ENCODE data around the gene CTNND2.

Gene CTNND2

DNA sequence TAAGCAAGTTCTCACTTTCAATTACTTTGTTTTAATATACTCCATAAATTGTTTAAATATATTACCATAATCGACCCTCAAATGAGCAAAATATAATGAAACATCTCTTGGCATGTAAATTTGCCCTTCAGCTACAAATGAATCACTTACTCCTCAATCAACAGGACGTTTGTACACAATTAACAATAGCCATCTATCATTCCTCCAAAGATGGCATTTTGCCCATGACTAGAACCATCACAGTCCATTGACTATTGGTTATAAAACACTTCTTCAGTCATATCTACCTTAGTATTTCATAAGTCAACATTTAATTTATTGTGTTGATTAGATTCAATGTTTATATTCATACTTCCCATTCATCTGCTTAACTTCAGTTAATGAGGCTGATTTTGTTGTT lies 127.2 kb downstream of the CTNND2 start:
- no peak for DNase-seq

DNA sequence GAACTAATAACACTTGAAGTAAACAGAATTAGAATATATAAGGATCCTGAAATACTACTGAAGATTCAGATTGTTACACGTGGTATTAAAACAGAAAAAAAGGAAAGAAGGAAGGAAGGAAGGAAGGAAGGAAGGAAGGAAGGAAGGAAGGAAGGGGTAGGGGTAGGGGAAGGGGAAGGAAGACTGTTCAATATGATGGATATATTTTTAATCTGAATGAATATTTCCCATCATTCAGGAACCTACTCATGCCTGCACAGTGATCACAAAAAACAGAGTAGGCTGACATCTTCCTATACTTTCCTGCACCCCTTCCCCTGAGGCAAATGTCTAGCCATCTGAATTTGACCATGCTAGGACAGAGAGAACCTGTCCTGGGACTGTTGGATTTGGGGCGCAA lies 133.9 kb downstream of the CTNND2 start:
- DNase-seq: no peak

DNA sequence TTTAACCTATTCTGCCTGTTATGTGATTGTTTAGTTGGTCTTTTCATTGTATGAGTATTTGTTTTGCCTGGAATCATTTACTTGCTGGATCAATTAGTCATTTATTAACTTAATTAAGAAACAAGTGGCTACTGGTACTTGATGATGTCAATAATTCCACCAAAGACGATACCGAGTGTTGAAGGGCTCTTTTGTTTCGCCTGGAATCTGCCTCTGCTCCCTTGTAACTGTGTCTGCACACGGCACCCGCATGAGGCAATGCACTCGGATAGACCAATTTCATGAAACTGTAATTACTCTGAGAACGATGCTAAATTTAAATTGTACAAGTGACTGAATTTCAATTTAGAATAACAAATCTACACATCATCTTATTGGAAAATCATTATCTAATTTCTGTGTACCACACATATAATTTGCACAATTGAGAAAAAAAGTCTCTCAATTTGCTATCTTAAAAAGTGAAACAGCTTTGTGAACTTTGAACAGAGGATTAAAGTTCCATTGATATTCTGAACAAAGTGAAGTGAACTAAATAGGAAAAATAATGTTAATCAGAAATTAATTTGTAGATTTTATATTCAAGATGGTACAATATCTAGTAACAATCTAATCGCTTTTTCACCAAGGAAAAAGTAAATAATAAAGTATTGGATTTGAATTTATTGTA lies 143.2 kb downstream of the CTNND2 start:
- DNase-seq: no peak

DNA sequence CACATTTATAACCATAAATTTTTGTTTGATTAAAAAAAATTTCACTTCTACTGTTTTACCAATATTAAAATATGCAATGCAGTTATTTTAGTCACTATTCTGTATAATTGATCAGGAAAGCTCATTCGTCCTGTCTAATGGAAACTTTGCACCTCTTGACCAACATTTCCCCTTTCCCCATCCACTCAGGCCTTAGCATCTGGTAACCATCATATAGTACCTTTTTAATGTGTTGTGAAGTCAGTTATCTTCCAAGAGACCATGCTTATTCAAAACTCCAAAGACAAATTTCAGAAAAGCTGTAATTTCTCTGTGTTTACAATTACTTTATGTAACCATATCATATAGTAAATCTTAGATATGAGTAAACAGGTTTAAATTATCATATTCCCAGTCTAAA lies 145.9 kb downstream of the CTNND2 start:
- DNase-seq: no peak

DNA sequence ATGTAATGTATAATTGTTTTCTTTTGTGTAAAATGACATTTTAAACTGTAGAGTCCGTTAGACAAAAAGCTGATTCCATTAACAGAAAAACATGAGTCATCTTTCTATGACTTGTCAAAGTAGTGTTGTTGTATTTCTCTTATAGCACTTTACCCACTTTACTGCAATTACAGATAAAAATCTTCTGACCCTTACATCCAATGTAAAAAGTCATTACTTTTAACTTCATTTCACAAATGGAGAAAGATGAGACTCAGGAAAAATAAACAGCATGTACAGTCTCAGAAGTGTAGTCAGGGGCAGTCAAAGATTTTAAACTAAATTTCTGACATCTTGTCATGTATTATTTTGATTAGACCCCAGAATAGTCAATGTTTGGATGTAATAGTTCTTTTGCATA lies 146.6 kb downstream of the CTNND2 start:
- no peak for DNase-seq

DNA sequence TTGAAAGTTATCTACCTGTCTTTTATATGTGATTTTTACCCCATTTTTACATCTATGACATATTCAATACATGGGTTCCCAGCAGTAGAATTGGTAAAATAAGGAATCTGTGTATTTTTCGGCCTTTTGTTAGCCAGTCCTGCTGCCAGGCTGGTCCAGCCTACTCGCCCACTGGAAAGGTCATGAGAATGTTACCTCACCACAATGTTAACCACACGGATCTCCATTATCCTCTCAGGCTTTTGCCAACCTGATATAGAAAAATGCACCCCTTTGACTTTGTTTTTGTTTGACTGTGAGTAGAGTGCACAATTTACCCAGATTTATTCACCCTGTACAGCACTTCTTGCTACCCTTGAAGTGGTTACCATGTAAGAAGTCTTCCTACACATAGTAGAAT lies 167.2 kb downstream of the CTNND2 start:
- DNase-seq: no peak

DNA sequence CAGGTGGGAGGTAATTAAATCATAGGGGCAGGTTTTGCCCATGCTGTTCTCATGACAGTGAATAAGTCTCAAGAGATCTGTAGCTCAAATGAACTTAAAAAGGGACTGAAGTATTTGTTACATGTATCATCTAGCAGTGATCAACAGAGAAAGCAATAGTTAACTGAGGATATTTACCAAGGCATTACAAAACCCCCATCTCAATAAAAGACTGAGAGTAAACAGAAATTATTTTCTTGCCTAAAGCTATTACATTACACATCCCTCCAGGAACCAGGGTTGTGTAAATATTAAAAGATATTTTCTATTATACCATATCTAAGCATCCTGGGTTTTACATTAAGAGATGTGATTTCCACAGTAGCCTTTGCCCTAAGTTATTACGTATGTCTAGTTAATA lies 169.9 kb downstream of the CTNND2 start:
- no peak for DNase-seq

DNA sequence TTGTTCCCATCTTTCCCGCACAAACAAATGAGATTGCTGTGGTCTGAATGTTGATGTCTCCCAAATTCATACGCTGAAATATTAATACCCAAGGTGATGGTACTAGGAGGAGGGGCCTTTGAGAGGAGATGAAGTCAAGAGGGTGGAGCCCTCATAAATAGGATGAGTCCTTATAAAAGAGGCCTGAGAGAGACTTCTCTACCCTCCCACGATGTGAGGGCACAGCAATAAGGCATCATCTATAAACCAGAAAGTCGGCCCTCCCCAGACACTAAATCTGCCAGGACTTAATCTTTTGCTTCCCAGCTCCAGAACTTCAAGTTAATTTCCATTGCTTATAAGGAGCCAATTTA lies 170.4 kb downstream of the CTNND2 start:
- DNase-seq: no peak

DNA sequence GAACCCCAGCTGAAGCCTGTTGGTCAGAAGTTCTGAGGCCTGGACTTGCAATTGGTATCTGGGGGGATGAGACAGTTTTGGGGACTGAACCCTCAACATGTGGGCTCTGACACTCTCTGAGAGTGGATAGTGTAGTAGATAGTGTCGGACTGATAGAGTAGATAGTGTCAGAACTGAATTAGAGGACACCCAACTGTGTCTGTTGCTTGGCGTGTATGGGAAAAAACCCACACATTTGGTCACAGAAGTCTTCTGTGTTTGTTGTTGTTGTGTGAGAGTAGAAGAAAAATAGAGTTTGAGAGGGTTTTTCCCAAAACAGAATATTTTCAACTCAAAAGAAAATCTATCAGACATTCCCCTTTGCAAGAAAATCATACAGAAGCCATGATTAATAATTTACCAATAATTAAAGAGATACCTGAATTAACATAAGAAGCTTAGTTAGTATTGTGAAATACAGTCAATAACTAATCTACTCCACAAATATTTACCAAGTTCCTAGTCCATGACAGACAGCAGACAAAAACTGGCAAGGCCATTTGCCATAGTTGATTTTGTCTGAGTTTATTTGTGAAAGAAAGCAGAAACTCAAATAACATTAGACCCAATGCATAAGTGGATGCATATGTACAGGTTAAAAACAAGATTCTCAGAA lies 170.9 kb downstream of the CTNND2 start:
- DNase-seq: no peak

DNA sequence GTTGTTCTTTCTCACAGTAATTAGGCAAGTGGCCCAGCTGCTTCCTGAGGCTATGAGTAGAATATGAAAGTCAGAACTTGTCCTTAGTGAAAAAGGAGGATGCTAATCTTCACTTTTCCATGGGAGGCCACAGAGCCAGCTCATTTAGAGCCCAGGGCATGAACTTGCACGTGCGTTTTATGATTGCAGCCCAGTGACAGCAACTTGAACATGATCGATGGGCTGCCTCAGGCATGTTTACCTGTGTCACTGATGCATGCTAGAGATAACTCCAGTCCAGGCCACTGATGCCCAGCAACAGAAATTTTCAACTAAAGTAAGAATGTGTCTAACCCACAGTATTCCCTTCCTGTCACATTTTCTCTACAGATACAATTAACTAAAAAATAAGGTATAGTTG lies 179.3 kb downstream of the CTNND2 start:
- DNase-seq: no peak

DNA sequence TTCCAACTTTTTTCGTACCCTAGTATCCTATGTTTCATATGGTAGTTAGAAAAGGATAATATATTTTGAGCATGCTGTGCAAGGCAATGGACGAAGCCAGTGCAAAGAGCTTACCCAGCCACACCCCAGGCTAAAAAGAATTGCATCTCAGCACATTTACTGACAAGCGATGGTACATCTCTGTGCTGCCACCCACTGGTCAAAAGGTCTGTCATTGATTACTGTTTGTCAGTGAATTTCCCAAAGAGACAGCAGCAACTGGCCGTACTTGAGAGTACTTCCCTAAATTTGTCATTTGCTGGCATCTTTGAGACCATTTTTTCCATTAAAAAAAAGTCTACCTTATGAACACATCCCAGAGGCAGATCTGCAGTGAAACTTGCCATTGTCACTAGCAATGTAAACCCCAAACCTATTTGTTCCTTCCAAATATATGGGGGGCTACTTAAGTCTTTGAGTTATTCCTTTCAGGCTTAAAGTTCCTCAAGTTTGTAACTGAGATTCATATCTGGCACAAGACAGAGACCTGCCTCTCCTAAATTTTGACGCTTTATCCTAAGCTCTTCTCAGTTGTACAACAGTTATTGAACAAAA lies 184.3 kb downstream of the CTNND2 start:
- no peak for DNase-seq

DNA sequence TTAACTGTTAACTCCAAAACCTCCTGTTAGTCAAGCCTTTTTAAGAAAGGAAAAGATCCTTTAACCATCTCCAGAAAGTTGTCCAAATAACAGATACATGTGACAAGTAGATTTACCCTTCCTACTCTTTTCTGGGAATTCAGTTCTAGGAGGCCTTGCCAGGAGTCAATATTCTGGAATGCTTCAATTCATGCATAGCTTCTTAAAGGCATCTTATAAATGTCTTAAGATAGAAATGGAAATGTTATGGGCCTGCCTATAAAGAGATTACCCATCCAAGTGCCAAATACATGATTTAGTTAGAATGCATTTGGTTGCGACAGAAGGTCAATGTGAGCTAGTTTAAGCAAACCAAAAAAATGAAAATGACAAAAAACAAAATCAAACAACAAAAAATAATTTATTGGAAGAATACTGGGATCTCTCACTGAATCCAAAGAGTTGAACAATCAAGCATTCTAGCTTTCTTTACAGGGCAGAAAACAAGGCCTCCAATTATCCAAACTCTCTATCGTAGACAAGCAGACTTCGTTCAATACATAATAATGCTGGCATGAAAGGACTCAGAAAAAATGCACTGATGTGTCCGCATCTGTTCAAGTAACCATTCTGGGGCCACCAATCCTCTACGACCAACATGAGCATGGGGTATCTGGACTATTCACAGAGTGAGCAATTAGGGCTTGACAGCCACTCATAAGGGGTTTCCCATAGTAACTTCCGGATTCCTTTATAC lies 188.6 kb downstream of the CTNND2 start:
- no peak for DNase-seq

DNA sequence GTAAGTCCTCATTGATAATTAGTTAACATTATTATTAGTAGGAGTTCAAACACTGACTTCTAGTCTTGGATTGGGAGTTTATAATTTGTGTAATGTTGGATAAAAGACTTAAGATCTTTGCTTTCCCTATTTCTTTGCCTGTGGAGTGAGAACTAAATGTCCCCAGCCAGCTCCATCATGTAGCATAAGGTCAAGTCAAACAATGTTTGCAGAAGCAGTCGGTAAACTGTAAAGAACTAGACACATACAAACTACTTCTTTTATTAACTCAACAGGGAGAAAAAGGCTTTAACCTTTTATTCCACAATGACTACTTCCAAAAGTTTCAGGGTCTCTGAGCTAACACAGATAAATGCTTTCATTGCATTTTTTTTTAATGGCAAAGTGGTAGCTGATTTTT lies 192.3 kb downstream of the CTNND2 start:
- DNase-seq: no peak

DNA sequence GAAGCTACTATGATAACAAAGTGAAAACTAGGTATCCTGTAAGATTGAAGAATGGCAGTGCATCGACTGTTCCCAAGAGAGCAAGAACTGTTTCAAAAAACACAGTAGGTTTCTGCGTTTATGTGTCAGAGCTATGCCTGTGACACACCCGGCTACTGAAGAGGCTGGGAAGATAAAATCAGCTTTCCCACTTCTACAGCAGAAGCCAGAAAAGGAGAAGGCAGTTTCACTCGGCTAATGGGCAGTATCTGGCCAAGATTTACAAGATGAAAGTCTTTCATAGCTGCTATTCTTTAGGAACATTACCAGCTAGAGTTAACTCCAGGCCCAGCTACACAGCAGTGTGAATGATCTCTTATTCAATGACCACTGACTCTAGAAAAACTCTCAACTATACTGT lies 195.2 kb downstream of the CTNND2 start:
- no peak for DNase-seq

DNA sequence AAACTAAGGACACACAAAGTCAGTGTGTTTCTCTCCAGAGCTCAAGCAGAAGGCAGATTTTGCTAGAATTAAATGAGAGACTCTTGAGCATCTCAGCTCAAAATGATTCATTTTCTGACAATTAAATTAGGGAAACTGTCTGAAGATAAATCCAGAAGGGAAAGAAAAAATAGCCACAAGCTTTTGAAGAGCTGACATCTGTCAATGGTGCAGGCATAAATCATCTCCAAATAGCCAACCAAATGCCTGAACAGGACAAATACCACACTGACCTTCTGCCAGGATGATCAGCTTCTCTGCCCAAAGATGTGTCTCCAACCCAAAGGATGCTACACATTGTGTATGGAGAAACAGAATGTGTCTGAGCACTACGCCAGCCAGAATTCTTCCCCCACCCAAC lies 199.3 kb downstream of the CTNND2 start:
- DNase-seq: no peak

DNA sequence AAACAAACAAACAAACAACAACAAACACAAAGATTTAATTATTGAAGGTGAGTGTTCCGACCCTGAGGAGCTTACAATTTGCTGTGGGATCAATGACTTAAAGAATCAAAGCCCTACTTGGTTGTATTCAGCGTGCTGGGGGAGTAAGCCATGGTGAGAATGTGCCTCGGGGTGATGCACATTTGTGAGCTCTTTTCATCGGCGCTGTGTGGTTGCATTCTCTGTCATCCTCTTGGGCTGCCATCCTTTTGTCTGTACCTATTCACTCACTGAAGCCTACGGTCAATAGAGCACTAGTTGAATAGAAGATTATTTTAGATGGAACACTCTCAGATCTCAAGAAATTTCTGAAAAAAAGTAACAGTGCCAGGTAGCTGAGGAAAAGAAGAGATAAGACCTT lies 203.9 kb downstream of the CTNND2 start:
- DNase-seq: no peak

DNA sequence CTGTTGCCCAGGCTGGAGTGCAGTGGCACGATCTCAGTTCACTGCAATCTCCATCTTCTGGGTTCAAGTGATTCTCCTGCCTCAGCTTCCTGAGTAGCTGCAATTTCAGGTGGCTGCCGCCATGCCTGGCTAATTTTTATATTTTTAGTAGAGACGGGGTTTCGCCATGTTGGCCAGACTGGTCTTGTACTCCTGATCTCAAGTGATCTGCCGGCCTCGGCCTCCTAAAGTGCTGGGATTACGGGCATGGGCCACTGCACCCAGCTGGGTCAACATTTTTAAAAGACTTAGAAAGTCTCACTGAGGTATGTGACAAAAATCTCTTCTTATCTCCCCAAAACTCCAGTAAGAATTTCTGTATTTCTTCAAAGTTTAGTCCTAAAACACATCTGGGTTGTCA lies 211.6 kb downstream of the CTNND2 start:
- DNase-seq: no peak

DNA sequence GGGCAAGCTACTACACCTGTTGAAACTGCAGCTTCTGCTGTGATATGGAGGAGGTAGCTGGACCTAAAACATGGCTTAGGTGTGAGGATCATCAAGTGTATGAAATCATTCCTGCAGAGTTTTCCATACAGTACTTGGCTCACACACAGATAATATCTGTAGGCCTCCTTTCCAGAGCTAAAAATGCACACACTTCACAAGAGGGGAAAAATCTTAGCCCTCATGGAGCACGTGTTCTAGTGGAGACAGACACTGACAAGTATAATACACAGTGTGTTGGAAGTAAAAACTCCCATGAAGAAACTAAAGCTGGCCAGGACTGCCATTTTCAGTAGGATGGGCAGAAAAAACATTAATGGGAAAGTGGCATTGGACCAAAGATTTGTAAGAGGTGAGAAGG lies 216.7 kb downstream of the CTNND2 start:
- DNase-seq: no peak

DNA sequence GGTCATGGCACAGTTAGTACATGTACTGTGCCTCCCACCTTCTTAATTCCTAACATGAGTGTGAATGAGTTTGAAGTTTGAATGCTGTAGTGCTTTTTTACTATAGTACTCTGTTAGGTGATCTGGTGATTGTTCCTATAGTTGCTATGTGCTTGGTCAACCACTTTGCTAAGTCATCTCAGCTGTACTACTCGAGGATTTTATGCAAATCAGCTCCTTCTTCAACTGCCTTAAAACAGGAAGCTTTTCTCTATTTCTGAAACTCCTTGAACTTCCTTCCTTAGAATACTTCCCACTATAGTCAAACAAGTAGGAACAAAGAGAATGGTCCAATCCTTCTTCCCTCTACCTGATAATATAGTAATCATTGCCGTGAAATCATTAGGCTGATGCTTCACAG lies 219.6 kb downstream of the CTNND2 start:
- no peak for DNase-seq

DNA sequence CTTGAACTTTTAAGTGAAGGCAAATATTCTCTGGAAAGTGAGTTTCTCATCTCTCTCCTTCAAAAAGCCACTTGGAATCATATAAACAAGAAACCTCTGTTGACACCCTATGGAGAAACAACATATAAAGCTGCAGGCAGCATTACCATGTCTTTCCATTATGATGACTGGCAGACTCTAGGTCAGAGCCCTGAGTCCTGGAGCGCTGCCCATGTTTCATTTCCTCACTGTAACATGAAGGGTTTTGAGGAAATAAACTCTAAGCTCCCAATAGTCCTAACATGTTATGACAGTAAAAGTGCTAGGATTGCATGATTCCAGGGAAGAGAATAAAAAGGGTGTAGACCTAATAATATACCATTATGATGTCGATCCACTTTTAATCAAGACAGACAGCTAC lies 220.6 kb downstream of the CTNND2 start:
- DNase-seq: no peak

DNA sequence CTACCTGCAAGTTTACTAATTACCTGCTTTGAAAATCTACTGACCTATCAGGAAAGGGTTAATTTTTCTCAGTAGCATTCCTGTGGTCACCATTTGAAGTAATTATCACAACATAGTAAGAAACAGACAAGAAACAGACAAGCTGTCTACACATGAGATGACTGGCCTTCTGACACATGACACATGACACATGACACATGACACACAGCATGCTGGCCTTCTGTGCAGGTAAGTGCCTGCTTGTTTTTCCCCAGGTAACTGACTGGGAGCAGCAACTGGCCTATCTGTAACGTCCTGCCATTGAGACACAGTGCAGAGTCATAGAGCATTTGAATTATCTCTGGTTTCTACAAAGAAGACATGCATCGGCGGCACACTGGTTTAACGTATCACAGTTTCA lies 222.4 kb downstream of the CTNND2 start:
- no peak for DNase-seq

DNA sequence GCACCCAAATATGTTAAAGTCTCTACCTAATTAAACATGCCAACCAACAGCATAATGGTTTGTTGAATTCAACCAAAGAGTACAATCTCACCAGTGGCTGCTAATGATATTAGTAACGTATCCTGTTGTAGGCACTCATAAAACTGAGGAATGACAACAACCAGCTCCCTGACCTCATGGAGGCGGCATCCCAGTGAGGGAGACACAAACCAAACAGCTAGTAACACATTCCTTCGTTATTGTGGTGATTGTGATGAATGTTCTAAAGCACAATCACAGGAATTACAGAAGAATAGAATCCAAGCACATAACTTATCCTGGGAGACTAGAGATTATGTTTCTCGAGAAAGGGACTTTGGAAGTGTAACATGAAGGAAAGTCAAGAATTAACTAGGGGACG lies 224.6 kb downstream of the CTNND2 start:
- DNase-seq: no peak

DNA sequence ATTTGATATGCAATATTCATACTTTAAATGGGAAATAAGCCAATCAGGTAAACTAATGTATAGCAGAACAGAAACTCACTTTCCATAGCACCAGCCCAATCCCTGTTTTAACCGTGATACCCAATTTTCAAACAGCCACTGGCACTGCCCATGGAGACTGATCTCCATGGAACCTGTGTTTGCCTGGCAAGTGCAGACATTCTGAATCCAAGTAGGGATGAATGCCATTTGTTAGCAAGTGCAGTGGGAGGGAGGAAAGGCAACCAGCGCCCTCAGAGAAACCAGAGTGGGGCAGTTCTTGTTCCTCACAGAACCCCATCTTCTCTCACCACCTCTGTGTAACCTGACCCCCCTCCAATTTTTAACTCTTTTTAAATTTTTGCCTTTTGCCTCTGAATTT lies 229.1 kb downstream of the CTNND2 start:
- DNase-seq: no peak

DNA sequence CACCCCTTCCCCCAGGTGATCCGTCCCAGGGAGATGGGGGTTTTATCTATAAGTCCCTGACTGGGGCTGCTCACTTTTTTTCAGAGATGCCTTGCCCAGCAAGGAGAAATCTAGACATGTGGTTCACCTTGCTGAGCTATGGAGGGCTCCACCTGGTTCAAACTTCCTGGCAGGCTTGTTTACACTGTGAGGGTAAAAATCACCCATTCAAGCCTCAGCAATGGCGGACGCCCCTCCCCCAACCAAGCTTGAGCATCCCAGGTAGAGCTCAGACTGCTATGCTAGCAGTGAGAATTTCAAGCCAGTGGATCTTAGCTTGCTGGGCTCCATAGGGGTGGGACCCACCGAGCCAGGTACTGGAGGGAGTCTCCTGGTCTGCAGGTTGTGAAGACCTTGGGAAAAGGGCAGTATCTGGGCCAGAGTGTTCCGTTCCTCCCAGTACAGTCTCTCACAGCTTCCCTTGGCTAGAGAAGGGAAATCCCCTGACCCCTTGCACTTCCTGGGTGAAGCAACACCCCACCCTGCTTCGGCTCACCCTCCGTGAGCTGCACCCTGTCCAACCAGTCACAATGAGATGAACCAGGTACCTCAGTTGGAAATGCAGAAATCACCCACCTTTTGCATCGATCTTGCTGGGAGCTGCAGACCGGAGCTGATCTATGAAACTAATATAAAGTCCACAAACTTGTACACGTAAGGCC lies 231.7 kb downstream of the CTNND2 start:
- DNase-seq: no peak
